Mesendoderm (in vitro differentiated cells): Measurements from ENCODE around the gene BAZ2B. TPM values are rescaled to one million over a fixed set of nuclear protein-coding genes. Genes with fewer than 3 reads are reported as not detected.

Source experiments
- DNase-seq: peaks from one replicate; pipeline ENCODE4 v3.0.0; 2013
- H2AK5ac ChIP-seq: 2 replicates; pipeline ENCODE4 v1.6.1; 2013; ENCODE audit warnings: low read length, inconsistent platforms
- H2BK120ac ChIP-seq: 2 replicates; pipeline ENCODE4 v1.6.1; 2013; ENCODE audit warnings: low read depth, mild to moderate bottlenecking, low read length, moderate library complexity, mixed read lengths
- H2BK15ac ChIP-seq: replicated peaks from 2 replicates; pipeline ENCODE4 v1.6.1; 2013; ENCODE audit warnings: low read depth, mild to moderate bottlenecking, moderate library complexity
- H2BK5ac ChIP-seq: 2 replicates; pipeline ENCODE4 v1.6.1; 2013; ENCODE audit warnings: low read length, inconsistent platforms
- H3K18ac ChIP-seq: 2 replicates; pipeline ENCODE4 v1.6.1; 2013; ENCODE audit warnings: mild to moderate bottlenecking, low read length, mixed read lengths
- H3K23ac ChIP-seq: one replicate; pipeline ENCODE4 v1.6.1; 2013; ENCODE audit warnings: low read length
- H3K27ac ChIP-seq: 2 replicates; pipeline ENCODE4 v1.5.1; 2013; ENCODE audit warnings: low read depth, mild to moderate bottlenecking, inconsistent platforms, low read length, moderate library complexity
- H3K27me3 ChIP-seq: 2 replicates; pipeline ENCODE4 v1.6.1; 2013; ENCODE audit warnings: low read length, control low read depth, mild to moderate bottlenecking, inconsistent platforms; ENCODE audit not compliant: insufficient read depth, poor library complexity
- H3K36me3 ChIP-seq: 2 replicates; pipeline ENCODE4 v1.6.1; 2013; ENCODE audit warnings: low read length, inconsistent platforms; ENCODE audit not compliant: control insufficient read depth, insufficient read depth
- H3K4ac ChIP-seq: one replicate; pipeline ENCODE4 v1.6.1; 2013; ENCODE audit warnings: low read depth, mild to moderate bottlenecking, low read length, moderate library complexity
- H3K4me1 ChIP-seq: 2 replicates; pipeline ENCODE4 v1.6.1; 2013; ENCODE audit warnings: low read depth, low read length, inconsistent platforms; ENCODE audit not compliant: control insufficient read depth
- H3K4me2 ChIP-seq: 2 replicates; pipeline ENCODE4 v1.6.1; 2013; ENCODE audit warnings: low read length
- H3K4me3 ChIP-seq: 2 replicates; pipeline ENCODE4 v1.5.1; 2013; ENCODE audit warnings: mild to moderate bottlenecking, low read length
- H3K56ac ChIP-seq: one replicate; pipeline ENCODE4 v1.6.1; 2013; ENCODE audit warnings: low read length
- H3K79me1 ChIP-seq: 2 replicates; pipeline ENCODE4 v1.6.1; 2013; ENCODE audit warnings: low read length, inconsistent platforms
- H3K79me2 ChIP-seq: 2 replicates; pipeline ENCODE4 v1.6.1; 2013; ENCODE audit warnings: mild to moderate bottlenecking, low read length; ENCODE audit not compliant: control insufficient read depth, insufficient read depth
- H3K9ac ChIP-seq: 2 replicates; pipeline ENCODE4 v1.6.1; 2013; ENCODE audit warnings: low read length, inconsistent platforms
- H4K5ac ChIP-seq: one replicate; pipeline ENCODE4 v1.6.1; 2013; ENCODE audit warnings: low read length
- H4K8ac ChIP-seq: one replicate; pipeline ENCODE4 v1.6.1; 2013; ENCODE audit warnings: low read depth, mild to moderate bottlenecking, control low read depth, low read length, moderate library complexity
- WGBS: extraction: QIAGEN DNeasy Blood & Tissue Kit; methylation state at CpG from one replicate; pipeline ENCODE4 v1.1.7; 2013; ENCODE audit warnings: low lambda C conversion rate, missing lambda C conversion rate; ENCODE audit not compliant: insufficient coverage; ENCODE audit errors: extremely low coverage; 5-methylcytosine and 5-hydroxymethylcytosine counted together
- small RNA-seq: library from polyadenylated mRNA; stranded (forward); fragments of <200 nt; extraction: miRNeasy Mini kit (QIAGEN cat#:217004); gene quantifications from one replicate; pipeline ENCODE3, GENCODE V24; 2013; ENCODE audit not compliant: insufficient read depth

The BAZ2B gene

DNA sequence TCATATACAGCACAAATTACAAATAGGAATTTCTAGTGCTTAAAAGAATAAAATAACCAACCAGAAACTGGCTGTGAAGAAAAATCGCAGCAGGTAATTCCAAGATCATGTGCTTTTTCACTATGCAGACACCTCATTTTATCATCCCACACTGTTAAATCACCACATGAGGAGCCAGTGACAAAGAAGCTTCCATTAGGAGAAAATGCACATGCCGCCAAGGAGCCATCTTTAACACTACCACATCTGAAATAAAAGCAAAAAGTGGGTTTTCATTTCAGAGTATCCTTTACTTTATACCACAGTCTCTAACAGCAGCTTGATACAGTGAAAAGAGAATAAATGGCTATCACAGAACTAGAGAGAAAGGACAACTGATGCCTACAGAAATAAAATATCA is 336.6 kb downstream of the BAZ2B start:
- Histone ChIP-seq H3K4me3 (no peak overlapping the region), H2BK15ac (no peak overlapping the region), H3K79me2 (no peaks in the 10 kb centered on the region), H3K18ac (no peak overlapping the region), H3K9ac (no peak overlapping the region), H4K8ac (no peak overlapping the region), H2AK5ac (no peak overlapping the region), H2BK120ac (no peak overlapping the region), H3K79me1 (peaks cover 2% of the 10 kb centered on the region), H4K5ac (no peak overlapping the region), H3K36me3 (no peaks in the 10 kb centered on the region), H3K27me3 (no peaks in the 10 kb centered on the region), H3K56ac (no peak overlapping the region), H3K27ac (no peak overlapping the region), H3K4ac (no peak overlapping the region), H3K23ac (no peak overlapping the region), H3K4me1 (no peaks in the 10 kb centered on the region), H3K4me2 (no peak overlapping the region), H2BK5ac (no peak overlapping the region)
- DNase-seq: no peak
- WGBS: no CpG with 5 or more reads among the region's 2 CpGs

- Histone ChIP-seq H4K5ac (no peak overlapping the region), H2BK15ac (no peak overlapping the region), H3K23ac (no peak overlapping the region), H3K27me3 (no peaks in the 10 kb centered on the region), H3K56ac (no peak overlapping the region), H3K27ac (no peak overlapping the region), H4K8ac (no peak overlapping the region), H3K4me2 (no peak overlapping the region), H3K79me2 (no peaks in the 10 kb centered on the region), H2BK5ac (no peak overlapping the region), H3K4me3 (no peak overlapping the region), H2BK120ac (no peak overlapping the region), H3K79me1 (no peaks in the 10 kb centered on the region), H2AK5ac (no peak overlapping the region), H3K18ac (no peak overlapping the region), H3K4me1 (peaks cover 3% of the 10 kb centered on the region), H3K9ac (no peak overlapping the region), H3K4ac (no peak overlapping the region), H3K36me3 (no peaks in the 10 kb centered on the region)
- DNase-seq: no peak
- WGBS: no CpG with 5 or more reads among the region's 1 CpG
Observed at GRCh38 chr2:159275111-159275510, 341.2 kb downstream of the BAZ2B start.

DNA sequence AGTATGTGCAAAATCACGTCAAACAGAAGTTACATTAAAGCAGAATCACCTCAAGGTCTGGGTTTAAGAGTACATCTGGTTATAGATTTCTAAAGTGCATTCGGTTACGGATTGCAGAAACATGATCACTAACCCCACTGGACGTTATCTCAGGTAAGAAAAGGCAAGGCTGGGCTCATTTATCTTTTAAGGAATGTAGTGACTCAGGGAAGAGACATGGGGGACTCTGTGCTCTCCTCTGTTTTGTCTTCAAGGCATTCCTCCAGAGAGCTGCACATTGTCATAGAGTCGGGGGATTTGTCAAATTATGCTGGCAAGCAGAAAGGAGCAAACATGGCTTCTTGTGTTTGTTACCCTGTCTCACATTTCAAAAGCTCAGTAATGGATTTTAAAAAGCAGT is 344.2 kb downstream of the BAZ2B start:
- H4K5ac ChIP-seq: no peak overlapping the region
- no peak overlapping the region for H3K4me3 ChIP-seq
- no peak overlapping the region for H2AK5ac ChIP-seq
- H3K18ac ChIP-seq: no peak overlapping the region
- H3K4me1 ChIP-seq: peaks cover 3% of the 10 kb centered on the region
- WGBS: no CpG with 5 or more reads among the region's 5 CpGs
- no peak overlapping the region for H3K23ac ChIP-seq
- no peak overlapping the region for H3K27ac ChIP-seq
- no peaks in the 10 kb centered on the region for H3K27me3 ChIP-seq
- peak; percentile 87 for DNase-seq
- no peak overlapping the region for H2BK120ac ChIP-seq
- H2BK15ac ChIP-seq: no peak overlapping the region
- H3K56ac ChIP-seq: no peak overlapping the region
- H3K4me2 ChIP-seq: no peak overlapping the region
- no peak overlapping the region for H4K8ac ChIP-seq
- H3K79me1 ChIP-seq: no peaks in the 10 kb centered on the region
- no peak overlapping the region for H3K9ac ChIP-seq
- H3K4ac ChIP-seq: no peak overlapping the region
- H3K79me2 ChIP-seq: no peaks in the 10 kb centered on the region
- H2BK5ac ChIP-seq: no peak overlapping the region
- H3K36me3 ChIP-seq: no peaks in the 10 kb centered on the region

- Histone ChIP-seq H2AK5ac (no peak overlapping the region), H3K4me3 (no peak overlapping the region), H2BK5ac (no peak overlapping the region), H2BK120ac (no peak overlapping the region), H3K4me1 (peaks cover 3% of the 10 kb centered on the region), H4K8ac (no peak overlapping the region), H3K79me1 (no peaks in the 10 kb centered on the region), H3K56ac (no peak overlapping the region), H3K36me3 (no peaks in the 10 kb centered on the region), H3K18ac (no peak overlapping the region), H3K23ac (no peak overlapping the region), H3K4me2 (no peak overlapping the region), H3K4ac (no peak overlapping the region), H3K79me2 (no peaks in the 10 kb centered on the region), H3K27ac (no peak overlapping the region), H3K9ac (no peak overlapping the region), H4K5ac (no peak overlapping the region), H2BK15ac (no peak overlapping the region), H3K27me3 (no peaks in the 10 kb centered on the region)
- DNase-seq: no peak
- no CpG with 5 or more reads among the region's 4 CpGs for WGBS
Observed at GRCh38 chr2:159270744-159271379, 345.5 kb downstream of the BAZ2B start.

Small RNA genes lying within 50 kb of the gene (small RNA-seq; reads per million reads assigned to genes)
- gene RF00019: not detected
